HG02973 (cell line): Measurements from ENCODE around the gene NGF.
A peak's percentile ranks its signal among the peaks of the same experiment; 100 is the strongest.
"Not testable (repeated sequence)": the region's sequence is repeated elsewhere in the genome, so short reads cannot be mapped to it uniquely, and the experiment has no call there.

Experiments used
- ATAC-seq: cut with Tn5 transposase; IDR thresholded peaks from one replicate; pipeline ENCODE4 v1.9.1; 2021; ENCODE audit warnings: moderate library complexity; ENCODE audit not compliant: unreplicated experiment

NGF gene

DNA sequence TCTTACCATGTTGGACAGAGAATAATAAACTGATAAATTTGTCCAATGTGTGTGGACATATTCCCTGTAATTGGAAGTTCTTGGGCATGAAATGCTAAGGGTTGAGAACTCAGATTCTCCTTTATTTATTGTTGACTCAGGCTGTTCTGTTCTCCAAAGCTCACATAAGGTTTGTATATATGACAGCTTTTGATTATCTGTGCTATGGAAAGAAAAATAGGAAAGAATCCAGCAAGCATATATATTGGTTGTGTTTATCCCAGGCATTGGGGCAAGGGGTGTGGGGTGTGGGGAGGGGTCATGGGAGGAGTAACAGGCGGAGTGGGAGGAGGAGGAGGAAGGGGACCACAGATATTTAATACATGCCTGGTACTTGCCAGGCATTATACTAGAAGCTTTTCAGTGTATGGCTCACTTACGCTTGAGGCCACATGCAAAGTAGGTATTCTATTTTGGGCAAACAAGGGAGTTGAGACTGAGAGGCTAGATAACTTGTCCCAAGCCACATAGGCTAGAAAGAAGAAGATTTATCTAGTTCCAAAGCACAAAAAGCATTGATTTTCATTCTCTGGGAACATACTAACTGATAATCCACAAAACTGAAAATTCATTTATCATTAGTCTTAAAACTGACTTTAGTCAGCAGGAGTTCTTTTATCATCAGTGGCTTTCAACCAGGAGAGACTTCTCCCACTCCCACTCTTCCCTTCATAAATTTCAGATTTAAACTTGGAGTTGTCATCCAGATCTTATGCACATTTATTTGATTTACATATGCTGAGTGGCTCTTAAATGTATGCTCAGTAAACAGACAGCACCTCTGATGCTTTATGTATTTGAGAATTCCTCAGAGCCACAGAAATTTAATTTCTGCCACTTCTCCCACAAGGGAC is 27.2 kb downstream of the NGF start:
- no peak for ATAC-seq

DNA sequence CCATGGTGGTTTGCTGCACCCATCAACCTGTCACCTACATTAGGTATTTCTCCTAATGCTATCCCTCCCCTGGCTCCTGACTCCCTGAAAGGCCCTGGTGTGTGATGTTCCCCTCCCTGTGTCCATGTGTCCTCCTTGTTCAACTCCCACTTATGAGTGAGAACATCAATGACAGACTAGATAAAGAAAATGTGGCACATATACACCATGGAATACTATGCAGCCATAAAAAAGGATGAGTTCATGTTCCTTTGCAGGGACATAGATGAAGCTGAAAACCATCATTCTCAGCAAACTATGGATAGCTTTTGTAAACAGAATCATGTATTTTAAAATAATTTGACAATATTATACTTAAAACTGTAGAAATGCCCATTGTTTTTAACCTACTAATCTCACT is 28.5 kb downstream of the NGF start:
- ATAC-seq, result not testable (repeated sequence)

DNA sequence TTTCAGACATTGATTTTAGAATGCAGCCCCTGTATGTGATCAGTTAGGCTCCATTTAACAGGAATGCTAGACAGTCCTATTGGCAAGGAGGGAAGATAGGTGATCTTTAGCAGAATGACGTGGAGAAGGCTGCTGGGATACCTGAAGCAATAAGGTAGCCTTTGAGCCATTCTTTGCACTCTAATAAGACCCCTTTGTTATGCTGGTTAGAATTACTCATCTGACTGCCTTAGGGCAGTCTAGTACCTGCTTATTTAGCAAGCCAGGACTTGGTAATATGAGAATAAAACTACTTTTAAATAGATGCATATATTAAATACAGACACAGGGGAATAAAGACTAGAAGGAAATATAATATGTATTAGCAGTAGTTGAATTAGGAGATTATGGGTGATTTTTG is 29.1 kb downstream of the NGF start:
- no peak for ATAC-seq

DNA sequence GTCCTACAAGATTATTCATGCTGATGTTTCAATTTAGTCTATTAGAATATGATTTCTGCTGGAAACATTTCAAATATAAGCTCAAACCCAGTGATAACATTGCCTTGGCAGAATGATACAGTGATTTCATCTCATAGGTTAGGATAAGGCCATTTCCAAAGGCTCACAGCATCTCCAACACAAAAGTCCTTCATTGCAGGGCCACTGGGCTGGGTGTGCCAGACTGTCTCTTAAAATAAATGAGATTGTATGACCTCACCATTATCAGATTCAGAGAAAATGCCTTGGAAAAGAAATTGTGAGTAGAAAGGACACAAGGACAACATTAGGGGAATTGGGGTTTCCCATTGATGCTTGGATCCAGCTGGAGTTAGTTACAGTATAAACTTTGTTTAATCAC is 30.4 kb downstream of the NGF start:
- ATAC-seq, result no peak

DNA sequence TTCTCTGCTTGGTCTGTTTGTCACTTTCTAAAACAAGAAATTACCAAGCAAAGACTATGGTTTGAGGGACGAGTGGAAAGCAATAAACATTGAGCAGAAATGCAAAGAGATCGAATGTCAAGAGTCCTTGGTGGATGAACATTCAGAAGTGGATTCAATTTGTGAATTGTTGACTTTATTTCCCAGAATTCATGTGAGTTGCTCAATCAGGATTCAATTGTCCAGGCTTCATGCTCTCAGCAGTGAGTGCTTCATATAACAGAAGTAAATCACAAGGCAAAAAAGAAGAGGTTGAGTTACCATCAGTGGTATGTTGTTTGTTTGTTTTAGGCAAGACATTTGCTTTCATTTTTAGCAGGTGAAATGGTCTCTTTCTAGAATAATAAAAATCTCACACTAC is 31.9 kb downstream of the NGF start:
- ATAC-seq, result no peak

DNA sequence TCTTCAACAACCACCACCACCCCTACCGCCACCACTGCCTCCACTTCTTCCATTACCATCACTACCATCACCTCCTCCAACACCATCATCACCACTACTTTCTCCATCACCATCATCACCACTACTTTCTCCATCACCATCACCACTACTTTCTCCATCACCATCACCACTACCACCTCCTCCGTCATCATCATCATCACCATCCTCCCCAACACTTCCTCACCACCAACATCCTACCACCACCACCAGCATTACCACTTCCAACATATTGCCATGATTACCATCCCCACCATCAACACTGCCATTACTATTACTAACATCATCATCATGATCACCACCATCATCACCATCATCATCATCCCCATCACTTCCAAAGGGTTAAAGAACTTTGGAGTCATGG is 34.7 kb downstream of the NGF start:
- ATAC-seq, result no peak

DNA sequence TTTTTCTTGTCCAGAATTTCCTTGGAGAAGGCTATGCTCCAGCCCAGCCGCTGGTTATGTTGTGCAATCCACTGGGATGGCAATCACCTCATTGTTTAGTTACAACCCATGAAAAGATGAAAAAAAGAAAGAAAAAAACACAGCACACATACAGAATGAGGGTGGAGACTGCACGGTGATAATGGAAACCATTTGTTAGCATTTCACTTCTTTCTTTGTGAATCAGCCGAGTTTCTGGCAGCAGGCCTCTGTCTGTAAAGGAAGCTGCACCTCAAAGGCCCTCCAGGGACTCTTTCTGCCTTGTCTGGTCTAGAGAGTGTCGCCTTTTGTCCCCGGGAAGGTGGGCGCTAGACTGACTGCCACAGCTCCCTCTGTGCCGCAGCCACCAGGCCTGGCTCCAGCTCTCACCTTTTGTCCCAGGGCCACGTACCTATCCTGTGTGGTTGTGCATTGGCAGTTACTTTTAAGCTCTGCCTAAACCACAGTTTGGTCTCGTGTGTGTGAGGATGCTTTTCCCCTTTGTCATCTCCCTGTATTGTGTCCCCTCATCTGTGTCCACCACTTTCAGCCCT is 35.6 kb downstream of the NGF start:
- ATAC-seq, result no peak

DNA sequence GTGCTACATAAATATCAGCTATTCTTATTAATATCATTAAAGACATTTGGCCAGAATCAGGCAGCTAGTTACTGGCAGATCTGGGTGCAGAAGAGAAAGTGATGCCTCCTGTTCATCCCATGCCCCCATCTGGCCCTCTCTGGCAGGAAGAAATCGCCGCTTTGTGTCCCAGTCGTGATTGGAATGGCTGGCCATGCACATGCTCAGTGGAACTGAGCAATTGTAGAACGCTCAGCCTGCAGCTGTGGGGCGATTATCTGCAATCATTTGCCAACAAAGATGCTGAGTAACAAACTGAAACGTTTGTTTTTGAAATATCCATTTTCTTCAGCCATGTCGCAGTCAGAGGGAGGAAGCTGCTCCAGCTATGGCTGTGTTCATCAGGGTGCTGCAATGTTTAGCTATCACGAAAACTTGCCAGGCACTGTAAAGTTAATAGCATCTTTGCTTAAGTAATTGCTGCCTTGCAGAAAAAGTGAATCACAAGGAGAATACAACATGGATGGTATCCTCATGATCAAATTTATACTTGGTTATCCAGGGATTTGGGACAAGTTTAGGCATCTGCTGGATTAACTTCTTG is 36.5 kb downstream of the NGF start:
- ATAC-seq, result no peak

DNA sequence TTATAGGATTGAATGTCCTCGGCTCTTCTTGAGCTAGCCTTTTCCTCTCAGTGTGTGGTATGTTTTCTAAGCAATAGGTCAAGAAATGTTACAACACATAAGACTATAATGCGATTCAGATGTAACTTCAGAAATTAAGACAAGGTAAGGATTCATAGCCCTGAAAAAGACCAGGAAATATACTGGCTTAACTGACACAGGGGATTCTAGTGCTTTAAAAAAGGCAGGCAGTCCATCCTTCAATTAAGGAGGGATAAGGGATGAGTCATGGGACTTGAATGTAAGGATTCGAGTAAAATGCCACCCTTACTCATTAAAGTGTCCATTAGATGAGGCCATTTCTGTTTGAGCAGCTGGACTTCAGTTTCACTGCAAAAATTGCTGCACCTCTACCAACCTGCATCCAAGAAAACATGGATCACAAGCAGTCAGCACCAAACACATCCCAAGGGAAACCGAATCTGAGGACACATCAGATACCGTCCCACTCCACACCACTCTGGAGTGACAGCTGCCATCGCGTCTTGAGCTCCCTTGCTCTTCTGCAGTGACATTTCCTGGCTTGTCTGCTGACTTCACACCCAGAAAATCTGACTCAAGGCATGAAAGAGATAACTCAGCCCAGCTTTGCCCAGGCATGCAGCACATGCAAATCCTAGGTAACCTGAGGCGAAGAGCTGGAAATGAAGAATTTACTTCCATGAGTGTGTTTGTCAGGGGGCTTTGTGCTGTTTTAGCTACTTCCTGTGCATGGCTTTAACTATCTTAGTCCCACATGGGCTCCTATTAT is 37.8 kb downstream of the NGF start:
- ATAC-seq, result no peak

DNA sequence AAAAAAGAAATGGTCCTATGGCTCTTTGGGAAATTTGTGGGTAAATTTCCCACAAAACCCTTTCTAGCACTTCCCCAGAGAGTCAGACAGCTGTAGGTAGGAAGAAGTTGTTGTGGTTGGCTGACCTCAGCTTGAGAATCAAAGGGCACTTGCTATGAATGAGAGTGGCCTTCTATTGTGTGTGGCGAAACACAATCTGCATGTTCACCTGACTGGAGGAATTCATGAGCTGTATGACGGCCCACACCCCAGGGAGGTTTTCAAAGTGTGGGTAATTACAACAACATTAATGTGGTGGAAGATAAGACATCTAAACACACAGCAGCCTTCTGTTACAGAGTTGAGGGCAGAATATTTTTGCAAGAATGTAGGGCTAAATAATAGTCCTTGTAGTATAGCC is 38.8 kb downstream of the NGF start:
- ATAC-seq, result no peak

DNA sequence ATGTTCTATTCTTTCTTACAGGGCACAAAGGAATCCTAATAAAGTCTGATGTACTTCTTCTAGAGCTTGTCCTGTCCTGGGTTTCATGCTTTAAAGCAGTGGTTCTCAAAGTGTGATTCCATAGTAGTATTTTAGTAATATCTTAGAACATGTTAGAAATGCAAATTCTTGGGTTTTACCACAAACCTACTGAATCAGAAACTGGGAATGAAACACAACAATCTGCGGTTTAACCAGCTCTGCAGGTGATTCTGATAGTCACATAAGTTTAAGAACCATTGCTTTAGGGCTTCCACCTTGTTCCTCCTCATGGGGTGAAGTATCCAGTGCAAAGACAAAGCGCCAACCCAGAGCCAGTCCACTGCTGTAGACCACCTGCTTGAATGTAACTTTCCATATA is 41.1 kb downstream of the NGF start:
- peak; percentile 97 for ATAC-seq

DNA sequence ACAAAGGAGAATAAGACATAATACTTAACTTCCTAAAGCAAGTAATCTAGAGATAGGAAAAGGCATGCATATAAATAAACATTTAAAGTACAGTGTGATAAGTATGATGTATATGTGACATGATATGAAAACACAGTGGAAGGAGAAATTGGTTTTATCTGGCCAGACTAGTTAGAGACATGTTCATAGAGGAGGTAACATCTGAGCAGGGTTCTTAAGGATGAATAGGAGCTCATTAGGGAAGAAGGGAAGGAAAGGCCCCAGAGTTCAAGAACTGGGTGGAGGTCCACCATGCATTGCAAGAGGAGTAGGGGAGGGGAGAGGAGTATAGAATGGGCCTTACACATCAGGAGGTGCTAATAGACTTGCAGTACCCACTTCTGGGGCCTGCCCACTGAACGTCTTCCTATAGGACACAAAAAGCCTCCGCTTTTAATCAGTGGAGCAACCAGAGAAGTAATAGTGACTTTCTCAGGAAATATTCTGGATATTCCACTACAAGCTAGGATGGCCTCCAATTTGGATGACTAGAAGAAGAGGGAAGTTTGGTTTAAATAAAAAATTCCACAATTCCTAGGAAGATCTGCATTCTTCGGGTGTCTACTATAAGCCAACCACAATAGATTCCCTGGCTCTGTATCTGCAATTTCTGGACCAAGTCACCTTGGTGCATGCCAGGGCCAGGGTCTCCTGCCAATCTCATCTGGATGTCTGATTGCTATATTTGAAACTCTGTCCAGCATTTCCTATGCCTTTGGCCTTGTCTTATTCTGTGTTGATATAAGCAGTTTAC is 41.9 kb downstream of the NGF start:
- no peak for ATAC-seq

DNA sequence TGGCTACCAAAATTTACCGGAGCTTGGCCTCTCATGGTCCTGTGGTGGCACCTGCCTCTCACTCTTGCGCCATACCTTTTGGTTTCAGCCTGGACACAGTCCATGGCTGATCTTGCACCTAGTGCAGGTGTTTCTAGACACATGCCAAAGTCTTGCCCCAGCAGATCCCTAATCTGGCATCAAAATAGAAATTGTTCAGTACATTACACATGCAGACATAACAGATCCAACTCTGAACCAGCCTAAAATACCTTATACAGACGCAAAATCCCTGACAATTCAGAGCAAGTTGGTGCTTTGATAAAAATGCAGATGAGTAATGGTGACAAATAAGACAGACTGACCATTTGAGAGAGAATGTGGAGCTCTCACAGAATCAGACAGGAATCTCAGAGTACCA is 44.1 kb downstream of the NGF start:
- ATAC-seq, result no peak

DNA sequence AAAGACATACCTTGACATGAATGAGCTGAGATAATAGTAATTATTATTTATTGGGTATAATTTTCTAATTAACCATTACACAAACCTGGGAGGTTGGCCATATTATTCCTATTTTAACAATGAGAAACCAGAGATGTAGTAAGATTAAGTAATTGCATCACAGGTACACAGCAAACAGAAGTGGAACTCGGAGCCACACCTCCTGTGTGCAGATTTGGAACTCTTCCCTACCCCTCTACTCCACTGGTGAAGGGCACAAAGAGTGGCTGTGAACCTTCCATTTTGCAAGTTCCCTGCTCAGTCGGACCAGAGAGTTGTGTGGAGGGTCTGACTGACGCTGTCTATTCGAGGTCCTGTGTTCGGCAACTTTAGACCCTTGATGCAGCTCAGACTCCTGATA is 45.0 kb downstream of the NGF start:
- ATAC-seq, result no peak

DNA sequence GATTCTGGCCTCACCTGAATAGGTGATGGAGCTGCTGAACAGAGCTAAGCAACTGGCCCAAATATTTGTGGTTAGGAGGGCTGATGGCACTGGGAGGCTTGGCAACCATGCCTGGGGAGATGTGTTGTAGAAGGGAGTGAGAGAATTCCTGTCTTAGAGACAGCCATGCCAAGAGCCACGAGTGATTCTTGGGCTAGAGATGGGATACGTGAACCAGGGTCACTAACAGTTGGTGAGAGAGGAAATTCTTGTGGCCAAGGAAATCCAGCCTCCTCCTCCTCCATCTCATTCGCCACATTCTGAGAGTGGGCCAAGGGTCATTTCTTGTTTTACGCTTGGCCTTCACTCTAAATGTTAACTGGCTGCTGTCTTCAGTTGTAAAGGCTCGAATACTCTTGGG is 46.3 kb downstream of the NGF start:
- no peak for ATAC-seq

DNA sequence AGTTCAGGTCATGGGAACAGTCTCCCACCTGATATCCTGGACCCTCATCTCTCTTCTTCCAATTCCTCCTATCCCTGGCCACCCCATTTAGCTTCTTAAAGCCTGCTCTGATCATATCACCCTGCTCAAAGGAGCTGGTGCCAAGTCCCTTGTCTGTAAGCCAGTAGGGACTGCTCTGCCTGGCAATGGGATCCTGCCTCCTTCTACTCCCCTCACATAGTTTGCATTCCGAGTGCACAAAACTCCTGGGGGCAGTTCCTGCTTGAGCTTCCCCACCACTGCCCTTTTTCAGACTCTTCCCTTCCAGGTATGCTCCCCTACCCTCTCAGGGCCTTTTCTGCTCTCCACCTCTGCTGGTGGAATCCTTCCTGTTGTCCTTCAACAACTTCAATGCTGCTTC is 48.1 kb downstream of the NGF start:
- ATAC-seq, result no peak

DNA sequence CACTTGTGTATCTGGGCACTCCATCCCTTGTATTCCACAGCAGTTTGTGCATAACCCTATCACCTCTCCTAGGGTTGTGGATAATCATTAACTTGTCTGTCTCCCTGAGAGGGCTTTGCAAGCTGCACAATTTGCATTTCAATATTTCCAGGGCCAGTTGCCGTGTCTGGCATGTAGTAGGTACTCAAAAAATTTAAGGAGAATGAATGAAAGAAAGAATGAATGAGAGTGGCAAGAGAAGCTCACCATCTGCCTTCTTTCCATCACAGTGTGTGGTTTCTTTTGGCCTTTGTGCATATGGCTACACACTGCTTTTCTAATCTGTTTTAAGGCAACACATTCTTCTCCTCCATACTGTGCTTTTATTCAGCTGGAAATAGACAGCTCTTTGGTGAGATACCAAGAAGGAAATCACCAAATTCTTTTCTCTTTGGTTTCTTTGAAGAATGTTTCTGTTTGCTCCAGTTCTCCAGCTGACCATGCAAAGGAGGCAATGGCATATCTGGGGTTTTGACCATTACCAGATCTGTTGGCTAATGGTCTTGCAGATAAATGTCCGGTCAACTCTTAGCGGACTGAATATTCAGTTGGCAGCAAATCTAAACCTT is 49.4 kb downstream of the NGF start:
- no peak for ATAC-seq

DNA sequence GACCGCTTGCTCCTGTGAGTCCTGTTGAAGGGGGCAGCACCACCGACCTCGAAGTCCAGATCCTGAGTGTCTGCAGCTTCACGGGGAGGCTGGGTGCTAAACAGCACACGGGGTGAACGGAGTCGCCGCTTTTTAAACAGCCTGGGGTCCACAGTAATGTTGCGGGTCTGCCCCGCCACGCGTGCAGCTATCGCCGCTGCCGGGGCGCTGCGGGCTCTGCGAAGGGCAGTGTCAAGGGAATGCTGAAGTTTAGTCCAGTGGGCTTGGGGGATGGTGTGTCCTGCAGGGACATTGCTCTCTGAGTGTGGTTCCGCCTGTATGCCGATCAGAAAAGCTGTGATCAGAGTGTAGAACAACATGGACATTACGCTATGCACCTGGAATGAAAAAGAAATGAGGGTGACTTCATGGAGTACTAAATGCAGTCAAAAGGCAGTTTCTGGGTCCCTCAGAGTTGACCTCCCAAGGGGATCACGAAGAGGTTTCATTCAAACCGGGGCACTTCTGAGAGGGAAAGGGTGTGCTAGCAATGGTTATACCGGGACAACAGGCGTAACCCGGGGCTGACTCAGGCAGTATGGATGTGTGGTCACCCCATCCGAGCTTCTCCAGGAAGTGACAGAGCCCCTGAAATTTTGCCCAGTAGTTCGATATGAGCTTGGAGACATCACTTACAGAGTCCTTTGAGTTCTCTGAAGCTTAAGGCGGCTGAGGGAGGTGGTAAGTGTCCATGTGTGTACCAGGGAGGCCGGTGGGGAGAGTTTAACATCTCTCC is 51.4 kb downstream of the NGF start:
- no peak for ATAC-seq

DNA sequence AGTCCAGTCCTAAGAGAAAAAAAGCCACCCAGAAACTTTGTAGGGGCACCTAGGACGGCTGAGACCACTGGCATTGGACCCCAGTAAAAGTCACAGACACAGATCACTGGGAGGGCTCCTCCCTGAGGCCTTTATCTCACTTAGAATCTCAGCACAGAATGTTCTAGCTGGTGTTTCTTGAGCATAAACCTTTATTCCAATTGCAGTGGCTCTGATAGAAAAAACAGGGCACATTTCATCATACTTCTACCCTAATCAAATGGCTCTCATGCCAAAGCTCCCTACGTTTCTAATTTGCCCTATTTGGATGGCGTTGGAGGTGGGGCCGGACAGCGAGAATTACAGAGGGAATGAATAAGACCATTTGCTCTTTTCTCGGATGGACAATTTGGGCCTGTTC is 53.8 kb downstream of the NGF start:
- ATAC-seq, result no peak

DNA sequence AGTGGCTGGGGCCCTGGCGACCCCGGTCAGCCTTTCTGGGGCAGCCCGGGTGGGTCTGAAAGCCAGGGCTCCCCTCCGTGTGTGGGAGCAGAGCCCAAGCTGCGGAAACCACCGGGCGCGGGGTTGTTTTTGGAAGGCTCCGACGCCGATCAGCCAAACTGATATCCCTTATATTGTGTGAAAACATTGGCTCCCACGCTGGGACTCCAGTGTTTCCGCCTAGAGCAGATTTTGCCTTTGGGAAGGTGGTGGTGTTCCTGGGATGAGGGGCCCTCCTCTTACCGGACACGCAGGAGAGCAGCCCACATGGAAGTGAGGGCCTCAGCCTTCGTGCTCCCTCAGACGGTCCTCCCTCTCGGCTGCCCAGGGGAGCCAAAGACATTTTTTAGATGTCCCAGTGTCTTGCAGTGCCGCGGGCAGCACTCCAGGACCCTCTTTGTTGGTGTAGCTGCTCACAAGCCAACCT is 54.3 kb downstream of the NGF start:
- ATAC-seq, result no peak
